Aorta (tissue), 5 donors: ENCODE data around the gene PIM2. TPM values are rescaled to one million over a fixed set of nuclear protein-coding genes. Genes with fewer than 3 reads are reported as not detected.
A peak's percentile ranks its signal among the peaks of the same experiment; 100 is the strongest.

Source experiments
- ATAC-seq: fragments of 200-7000 bp; cut with Tn5 transposase; one replicate; pipeline ENCODE4 v1.9.1; 2022; ENCODE audit warnings: moderate library complexity; ENCODE audit not compliant: low FRiP score
- DNase-seq, 2 donors: peaks; one replicate each; pipeline ENCODE4 v3.0.0-alpha.2; 2020
- H3K27ac ChIP-seq, 2 donors: one replicate each; pipeline ENCODE4 v1.5.1; 2013; ENCODE audit warnings: low read length in 2 of 2, mild to moderate bottlenecking in 2 of 2, moderate library complexity in 2 of 2, control low read depth in 1 of 2, inconsistent platforms in 1 of 2, low read depth in 1 of 2
- H3K27me3 ChIP-seq, 2 donors: one replicate each; pipeline ENCODE4 v1.6.1; 2013; ENCODE audit warnings: control low read depth in 1 of 2, low read length in 1 of 2, mild to moderate bottlenecking in 1 of 2, moderate library complexity in 1 of 2; ENCODE audit not compliant: insufficient read depth in 2 of 2, control insufficient read depth in 1 of 2
- H3K36me3 ChIP-seq, 2 donors: one replicate each; pipeline ENCODE4 v1.6.1; 2013; ENCODE audit warnings: control low read depth in 1 of 2, low read length in 1 of 2, mild to moderate bottlenecking in 1 of 2; ENCODE audit not compliant: insufficient read depth in 2 of 2, control insufficient read depth in 1 of 2
- H3K4me1 ChIP-seq, 2 donors: one replicate each; pipeline ENCODE4 v1.6.1; 2013; ENCODE audit warnings: low read length in 2 of 2, control low read depth in 1 of 2, mild to moderate bottlenecking in 1 of 2, moderate library complexity in 1 of 2; ENCODE audit not compliant: insufficient read depth in 2 of 2, control insufficient read depth in 1 of 2
- H3K4me3 ChIP-seq, 2 donors: one replicate each; pipeline ENCODE4 v1.5.1; 2013; ENCODE audit warnings: low read length in 2 of 2, control low read depth in 1 of 2, mild to moderate bottlenecking in 1 of 2
- H3K9me3 ChIP-seq: one replicate; pipeline ENCODE4 v1.6.1; 2013; ENCODE audit warnings: mild to moderate bottlenecking, low read length; ENCODE audit not compliant: control insufficient read depth
- WGBS, 2 donors: extraction: QIAGEN DNeasy Blood & Tissue Kit; methylation state at CpG; one replicate each; pipeline ENCODE4 v1.1.7; 2013; 5-methylcytosine and 5-hydroxymethylcytosine counted together
- intact Hi-C, 2 donors: fragments of 100-400 bp; cut with DNase I; formaldehyde crosslinking; loops; one replicate each; pipeline versions ENCODE4 v1.14.2 to v1.15.0; 2022
- polyA plus RNA-seq, 2 donors: library from polyadenylated mRNA; stranded (reverse); fragments of 200-250 nt; gene quantifications; one replicate each; pipeline ENCODE4 v1.2.3, GENCODE V29; 2013
- total RNA-seq, 2 donors: library from RNA; stranded (reverse); fragmentation: NEBNext Ultra II Directional; extraction: Animal tissue kit (Norgen Biotek cat#: 25700); gene quantifications; one replicate each; pipeline ENCODE4 v1.2.1, GENCODE V29; 2021
- donor health status: healthy with polysubstance abuse.
- donor health status: Bipolar disorder and iron deficiency.
- donor health status: DM: no; HTN: no; CAD: no.
- donor health status: DM: no; HTN: no; CAD: no.
- donor health status: DM: yes; HTN: yes; CAD: no.

Gene PIM2
- total and polyA plus RNA-seq, 4 donors = 3.6 to 9.2 (median 6.6) TPM

DNA sequence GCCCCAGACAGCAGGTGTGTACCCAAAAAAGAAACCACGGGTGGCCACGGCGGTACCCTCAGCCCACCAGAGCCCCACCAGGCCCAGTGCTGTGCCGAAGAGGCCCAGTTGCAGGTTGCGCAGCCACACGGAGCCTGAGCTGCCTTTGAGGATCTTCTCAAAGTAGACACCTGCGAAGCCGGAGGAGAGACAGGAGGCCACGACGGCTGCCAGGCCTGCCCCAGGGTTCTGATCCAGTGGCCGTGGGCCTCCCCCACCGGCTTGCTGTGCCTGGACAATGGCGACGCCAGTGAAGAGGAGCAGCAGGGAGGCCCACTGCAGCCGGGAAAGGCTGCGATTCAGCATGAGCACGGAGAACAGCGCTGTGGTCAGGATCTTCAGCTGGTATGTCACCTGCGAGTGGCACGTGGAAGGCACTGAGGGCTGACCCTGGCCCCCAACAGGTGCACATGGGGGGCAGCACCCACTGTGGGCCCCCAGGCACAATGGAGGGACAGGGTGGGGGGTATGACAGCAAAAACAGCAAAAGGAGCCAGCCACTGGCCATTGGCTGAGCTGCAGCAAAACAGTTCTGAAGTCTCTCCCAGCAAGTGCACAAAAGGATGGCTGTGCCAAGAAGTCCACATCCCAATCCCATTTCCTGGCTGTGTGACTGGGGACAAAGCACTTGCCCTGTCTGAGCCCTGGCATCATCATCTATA lies 13.6 kb downstream of the PIM2 start:
- Histone ChIP-seq H3K27ac (no peak overlapping the region), H3K27me3 (no peaks in the 10 kb centered on the region), H3K4me1 (no peaks in the 10 kb centered on the region), H3K9me3 (no peaks in the 10 kb centered on the region), H3K4me3 (no peak overlapping the region), H3K36me3 (peaks cover 0 to 3% of the 10 kb centered on the region in 2 donors)
- WGBS, 2 donors = 89% methylated on average over 20 of the region's 20 CpGs
- intact Hi-C loops = no loop called here
- ATAC-seq = no peak
- peak in 1 of 2 donors; percentile 33 for DNase-seq

DNA sequence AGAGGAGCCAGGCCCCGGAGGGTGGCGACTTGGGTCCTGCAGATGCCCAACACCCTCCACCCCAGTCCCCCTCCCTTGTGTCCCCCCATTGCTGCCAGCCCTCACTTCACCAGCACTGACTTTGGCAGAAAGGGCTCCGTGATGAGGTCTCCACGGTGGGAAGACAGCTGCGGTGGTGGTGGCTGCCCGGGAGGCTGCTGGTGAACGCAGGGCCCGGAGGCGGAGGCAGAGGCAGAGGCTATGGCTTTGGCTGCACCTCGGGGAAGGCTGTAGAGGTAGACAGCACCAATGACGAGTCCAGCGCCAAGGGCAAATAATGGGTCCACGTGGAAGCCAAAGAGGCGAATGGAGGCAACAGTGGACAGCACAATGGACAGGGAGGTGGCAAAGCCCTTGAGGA lies 14.2 kb downstream of the PIM2 start:
- no peak overlapping the region for H3K4me3 ChIP-seq
- H3K27ac ChIP-seq = no peak overlapping the region
- H3K4me1 ChIP-seq = no peaks in the 10 kb centered on the region
- H3K27me3 ChIP-seq = no peaks in the 10 kb centered on the region
- peak in 1 of 2 donors; percentile 42 for DNase-seq
- no peaks in the 10 kb centered on the region for H3K9me3 ChIP-seq
- WGBS, 2 donors = 81 to 82% methylated on average over 14 of the region's 14 CpGs
- H3K36me3 ChIP-seq = peaks cover 0 to 3% of the 10 kb centered on the region in 2 donors
- ATAC-seq = no peak
- intact Hi-C loops = no loop called here

DNA sequence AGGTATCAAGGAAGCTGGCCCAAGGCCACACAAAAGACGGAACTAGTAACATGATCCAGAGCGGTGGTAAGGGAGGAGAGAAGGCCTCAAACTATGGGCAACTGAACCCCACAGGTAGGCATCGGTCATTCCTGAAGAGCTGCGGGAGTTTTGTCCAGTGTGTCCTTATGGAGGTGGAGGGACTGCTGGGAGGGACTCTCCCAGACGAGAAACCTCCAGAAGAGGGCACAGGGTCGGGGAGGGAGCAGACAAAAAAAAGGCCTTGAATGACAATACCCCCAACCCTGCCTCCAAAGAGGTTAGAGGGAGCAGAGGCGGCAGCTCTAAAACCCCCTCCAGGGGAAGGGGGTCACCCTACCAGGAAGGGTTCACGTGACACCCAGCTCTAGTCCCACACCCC lies 14.6 kb downstream of the PIM2 start:
- intact Hi-C loops = no loop called here
- no peak for DNase-seq
- WGBS, 2 donors = 65 to 75% methylated on average over 8 of the region's 8 CpGs

DNA sequence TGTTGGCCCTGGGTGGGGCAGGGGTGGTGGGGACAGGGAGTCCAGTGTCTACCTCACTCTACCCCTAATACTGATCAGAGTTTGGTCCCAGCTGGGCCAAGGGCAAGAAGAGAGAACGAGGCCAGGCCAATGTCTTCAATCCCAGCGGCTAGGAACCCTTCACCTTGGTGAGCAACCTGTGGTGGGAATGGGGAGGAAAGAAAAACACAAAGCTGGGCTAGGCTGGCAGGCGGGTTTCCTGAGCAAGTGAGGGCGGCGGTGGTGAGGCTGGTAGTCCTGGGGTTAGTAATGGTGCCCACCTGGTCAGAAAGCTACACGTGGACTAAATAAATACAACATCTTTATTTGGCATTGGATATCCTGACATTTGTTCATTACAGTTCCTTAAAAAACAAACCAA lies 15.5 kb downstream of the PIM2 start:
- Histone ChIP-seq H3K9me3 (no peaks in the 10 kb centered on the region), H3K27ac (no peak overlapping the region), H3K36me3 (peaks cover 0 to 3% of the 10 kb centered on the region in 2 donors), H3K4me1 (no peaks in the 10 kb centered on the region), H3K27me3 (no peaks in the 10 kb centered on the region), H3K4me3 (no peak overlapping the region)
- DNase-seq = peak in 1 of 2 donors; percentile 17
- no peak for ATAC-seq
- WGBS, 2 donors = 73 to 76% methylated on average over 6 of the region's 6 CpGs
- intact Hi-C loops = no loop called here

More for the DNA sequence above, 14.6 kb downstream of the PIM2 start:
- Histone ChIP-seq H3K4me3 (no peak overlapping the region), H3K27ac (no peak overlapping the region), H3K4me1 (no peaks in the 10 kb centered on the region), H3K9me3 (no peaks in the 10 kb centered on the region), H3K36me3 (peaks cover 0 to 3% of the 10 kb centered on the region in 2 donors), H3K27me3 (no peaks in the 10 kb centered on the region)
- ATAC-seq = no peak

DNA sequence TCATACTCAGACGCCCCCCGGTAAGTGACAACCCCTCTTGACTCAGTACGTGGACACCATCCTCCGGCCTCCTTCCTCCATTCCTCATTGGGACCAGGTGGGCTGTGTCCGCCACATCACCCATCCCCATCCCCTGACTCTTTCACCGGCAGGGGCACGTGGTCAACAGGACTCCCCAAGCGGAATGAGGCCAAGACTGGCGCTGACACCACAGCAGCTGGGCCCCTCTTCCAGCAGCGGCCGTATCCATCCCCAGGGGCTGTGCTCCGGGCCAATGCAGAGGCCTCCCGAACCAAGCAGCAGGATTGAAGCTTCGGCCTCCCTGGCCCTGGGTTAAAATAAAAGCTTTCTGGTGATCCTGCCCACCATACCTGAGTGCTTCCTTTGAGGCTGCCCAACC lies 16.0 kb downstream of the PIM2 start:
- no peaks in the 10 kb centered on the region for H3K4me1 ChIP-seq
- H3K9me3 ChIP-seq = no peaks in the 10 kb centered on the region
- H3K36me3 ChIP-seq = peaks cover 0 to 3% of the 10 kb centered on the region in 2 donors
- no peaks in the 10 kb centered on the region for H3K27me3 ChIP-seq
- DNase-seq = peak in 1 of 2 donors; percentile 29
- 82 to 86% methylated on average over 14 of the region's 14 CpGs for WGBS, 2 donors
- no peak for ATAC-seq
- intact Hi-C loops = no loop called here
- no peak overlapping the region for H3K4me3 ChIP-seq
- no peak overlapping the region for H3K27ac ChIP-seq

DNA sequence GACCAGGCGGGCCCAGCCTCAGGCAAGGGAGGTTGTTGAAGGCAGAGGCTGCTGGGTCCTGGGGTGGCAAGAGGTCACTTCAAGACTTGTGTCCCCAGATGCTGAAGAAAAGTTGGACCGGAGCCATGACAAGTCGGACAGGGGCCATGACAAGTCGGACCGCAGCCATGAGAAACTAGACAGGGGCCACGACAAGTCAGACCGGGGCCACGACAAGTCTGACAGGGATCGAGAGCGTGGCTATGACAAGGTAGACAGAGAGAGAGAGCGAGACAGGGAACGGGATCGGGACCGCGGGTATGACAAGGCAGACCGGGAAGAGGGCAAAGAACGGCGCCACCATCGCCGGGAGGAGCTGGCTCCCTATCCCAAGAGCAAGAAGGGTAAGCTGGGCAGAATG lies 16.7 kb downstream of the PIM2 start:
- Histone ChIP-seq H3K4me3 (no peak overlapping the region), H3K36me3 (peaks cover 0 to 3% of the 10 kb centered on the region in 2 donors), H3K9me3 (no peaks in the 10 kb centered on the region), H3K27ac (no peak overlapping the region), H3K27me3 (no peaks in the 10 kb centered on the region), H3K4me1 (no peaks in the 10 kb centered on the region)
- no peak for ATAC-seq
- intact Hi-C loops = no loop called here
- DNase-seq = peak in 1 of 2 donors; percentile 28
- 89 to 90% methylated on average over 20 of the region's 20 CpGs for WGBS, 2 donors

DNA sequence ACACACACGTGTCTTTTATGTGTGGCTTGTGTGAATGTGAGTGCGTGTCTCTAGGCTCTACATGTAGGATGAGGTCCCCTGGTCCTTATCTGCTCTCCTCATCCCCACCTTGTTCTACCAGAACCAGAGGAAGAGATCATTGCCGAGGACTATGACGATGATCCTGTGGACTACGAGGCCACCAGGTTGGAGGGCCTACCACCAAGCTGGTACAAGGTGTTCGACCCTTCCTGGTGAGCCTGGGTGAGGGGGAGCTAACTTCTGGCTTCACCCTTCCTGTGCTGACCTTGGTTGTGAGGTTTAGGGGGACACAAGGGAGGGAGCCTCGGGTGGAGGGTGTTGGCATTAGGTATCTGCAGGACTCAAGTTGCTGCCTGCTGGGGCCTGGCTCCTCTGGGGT lies 17.8 kb downstream of the PIM2 start:
- ATAC-seq (no peak), DNase-seq (peak in 1 of 2 donors; percentile 1)
- Histone ChIP-seq H3K9me3 (no peaks in the 10 kb centered on the region), H3K36me3 (peaks cover 0 to 3% of the 10 kb centered on the region in 2 donors), H3K4me3 (no peak overlapping the region), H3K4me1 (no peaks in the 10 kb centered on the region), H3K27me3 (no peaks in the 10 kb centered on the region), H3K27ac (no peak overlapping the region)
- intact Hi-C loops = no loop called here
- WGBS, 2 donors = 82 to 87% methylated on average over 7 of the region's 7 CpGs

DNA sequence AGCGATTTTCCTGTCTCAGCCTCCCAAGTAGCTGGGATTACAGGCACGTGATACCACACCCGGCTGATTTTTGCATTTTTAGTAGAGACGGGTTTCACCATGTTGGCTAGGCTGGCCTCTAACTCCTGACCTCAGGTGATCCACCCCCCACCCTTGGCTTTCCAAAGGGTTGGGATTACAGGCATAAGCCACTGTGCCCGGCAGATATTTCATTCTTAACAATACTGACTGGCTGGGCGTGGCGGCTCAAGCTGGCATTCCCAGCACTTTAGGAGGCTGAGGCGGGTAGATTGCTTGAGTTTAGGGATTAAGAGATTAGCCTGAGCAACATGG lies 19.8 kb downstream of the PIM2 start:
- Histone ChIP-seq H3K36me3 (no peaks in the 10 kb centered on the region), H3K4me3 (no peak overlapping the region), H3K27me3 (no peaks in the 10 kb centered on the region), H3K27ac (no peak overlapping the region), H3K4me1 (no peaks in the 10 kb centered on the region), H3K9me3 (no peaks in the 10 kb centered on the region)
- peak in 1 of 2 donors; percentile 5 for DNase-seq
- intact Hi-C loops = no loop called here
- WGBS, 2 donors = 82 to 91% methylated on average over 8 of the region's 8 CpGs
- ATAC-seq = no peak

DNA sequence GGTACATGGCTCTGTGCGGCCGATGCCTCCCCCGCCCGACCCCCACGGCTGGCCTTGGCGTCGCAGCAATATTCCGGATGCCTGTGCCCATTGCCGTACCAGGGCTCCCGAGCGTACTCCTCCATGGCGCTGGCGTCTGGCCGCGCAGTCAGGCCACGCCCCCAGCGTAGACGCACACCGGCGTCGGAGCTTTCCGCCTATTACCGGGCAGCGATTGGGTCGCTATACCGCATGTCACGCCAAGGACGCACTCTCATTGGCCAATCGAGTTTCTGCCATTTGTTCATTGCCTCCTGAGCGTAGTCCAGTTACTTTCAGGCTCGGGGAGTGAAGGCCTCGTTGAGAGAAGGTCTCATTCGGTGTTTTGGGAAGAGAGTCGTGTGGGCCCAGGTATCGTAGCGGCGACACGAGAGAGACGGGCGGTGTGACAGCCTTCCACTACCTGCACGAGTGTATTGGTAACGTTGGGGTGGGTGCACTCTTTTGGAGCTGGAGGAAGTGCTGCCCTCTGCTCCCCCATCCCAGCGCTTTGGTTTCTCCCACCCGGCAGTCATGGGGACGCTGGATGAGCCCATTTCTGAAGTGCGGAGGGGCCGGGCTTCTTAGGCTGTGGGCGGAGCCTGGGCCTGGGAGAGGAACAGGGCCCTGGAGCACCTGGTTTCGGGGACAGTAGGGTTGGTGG lies 21.1 kb downstream of the PIM2 start, which contains the start of the genes PQBP1 and TIMM17B:
Gene PQBP1 (plus strand): TSS at position 306 of the 682 bp plus-strand sequence. CDS start 580 bp downstream, outside the sequence.
Gene TIMM17B (minus strand): TSS at position 144 of the 682 bp plus-strand sequence. CDS start 19 bp downstream, at position 125.
- Histone ChIP-seq H3K9me3 (no peaks in the 10 kb centered on the region), H3K27ac (peak within 1 kb of the TSS in 1 of 2 donors; percentile 95), H3K36me3 (no peaks in the 10 kb centered on the region), H3K27me3 (no peaks in the 10 kb centered on the region), H3K4me1 (no peaks in the 10 kb centered on the region), H3K4me3 (peak within 1 kb of the TSS in 1 of 2 donors; percentile 67)
- ATAC-seq (peak; percentile 95), DNase-seq (peak; percentile 93 to 94)
- intact Hi-C loops = no loop called here
- WGBS, 2 donors = 1 to 38% methylated on average over 49 of the region's 49 CpGs
